Globus pallidus (tissue), 1 donor: ENCODE measurements around the gene SOX4.
A peak's percentile ranks its signal among the peaks of the same experiment; 100 is the strongest.
"Not testable (repeated sequence)": the region's sequence is repeated elsewhere in the genome, so short reads cannot be mapped to it uniquely, and the experiment has no call there.

ENCODE experiments used
- DNase-seq: peaks from one replicate; pipeline ENCODE4 v3.0.0-alpha.2; 2015; ENCODE audit warnings: low spot score

Gene SOX4

GRCh38 chr6:21593412-21593926, at the start of gene SOX4:
SOX4 (plus strand) TSS chr6:21593751; CDS start chr6:21594535, 784 bp downstream.
- peak; percentile 89 for DNase-seq

DNA sequence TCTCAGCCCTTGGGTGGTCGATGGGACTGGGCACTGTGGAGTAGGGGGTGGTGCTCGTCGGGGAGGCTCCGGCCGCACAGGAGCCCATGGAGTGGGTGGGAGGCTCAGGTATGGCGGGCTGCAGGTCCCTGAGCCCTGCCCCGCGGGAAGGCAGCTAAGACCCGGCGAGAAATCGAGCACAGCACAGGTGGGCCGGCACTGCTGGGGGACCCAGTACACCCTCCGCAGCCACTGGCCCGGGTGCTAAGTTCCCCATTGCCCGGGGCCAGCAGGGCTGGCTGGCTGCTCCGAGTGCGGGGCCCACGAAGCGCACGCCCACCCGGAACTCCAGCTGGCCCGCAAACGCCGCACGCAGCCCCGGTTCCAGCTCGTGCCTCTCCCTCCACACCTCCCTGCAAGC, 41.3 kb upstream of the SOX4 start:
- DNase-seq: not testable (repeated sequence)

DNA sequence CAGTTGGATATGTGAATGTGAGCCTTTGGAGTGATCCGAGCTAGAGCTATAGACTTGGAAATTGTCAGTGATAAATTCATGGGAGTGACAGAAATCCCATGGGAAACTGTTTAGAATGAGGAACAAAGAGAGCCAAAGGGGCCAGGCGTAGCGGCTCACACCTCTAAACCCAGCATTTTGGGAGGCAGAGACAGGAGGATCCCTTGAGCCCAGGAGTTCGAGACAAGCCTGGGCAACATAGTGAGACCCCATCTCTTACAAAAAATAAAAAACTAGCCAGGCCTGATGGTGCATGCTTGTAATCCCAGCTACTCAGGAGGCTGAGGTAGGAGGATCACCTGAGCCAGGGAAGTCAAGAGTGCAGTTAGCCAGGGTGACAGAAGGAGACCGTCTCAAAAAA, 39.3 kb upstream of the SOX4 start:
- DNase-seq: no peak

GRCh38 chr6:21555197-21555596, 38.4 kb upstream of the SOX4 start:
- DNase-seq: no peak

- DNase-seq: no peak
Observed at GRCh38 chr6:21556511-21556910, 37.0 kb upstream of the SOX4 start.

GRCh38 chr6:21556968-21557721, 36.4 kb upstream of the SOX4 start:
- no peak for DNase-seq

GRCh38 chr6:21559238-21559637, 34.3 kb upstream of the SOX4 start:
- no peak for DNase-seq

DNA sequence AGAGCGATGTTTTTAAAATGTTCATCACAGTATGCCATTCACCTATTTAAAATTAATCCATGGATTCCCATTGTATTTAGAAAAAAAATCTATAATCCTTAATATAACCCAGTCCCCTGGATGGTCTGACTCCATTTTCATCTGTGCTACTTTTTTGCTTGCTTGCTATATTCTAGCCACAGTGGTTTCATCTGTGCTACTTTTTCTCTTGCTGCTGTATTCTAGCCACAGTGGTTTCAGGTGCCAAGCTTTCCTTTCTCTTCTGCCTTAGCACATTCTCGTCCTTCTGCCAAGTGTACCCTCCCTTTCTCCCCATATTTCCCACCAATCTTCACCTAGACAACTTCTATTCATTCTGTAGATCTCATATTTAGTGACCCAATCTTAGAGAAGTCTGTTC, 33.3 kb upstream of the SOX4 start:
- no peak for DNase-seq

DNA sequence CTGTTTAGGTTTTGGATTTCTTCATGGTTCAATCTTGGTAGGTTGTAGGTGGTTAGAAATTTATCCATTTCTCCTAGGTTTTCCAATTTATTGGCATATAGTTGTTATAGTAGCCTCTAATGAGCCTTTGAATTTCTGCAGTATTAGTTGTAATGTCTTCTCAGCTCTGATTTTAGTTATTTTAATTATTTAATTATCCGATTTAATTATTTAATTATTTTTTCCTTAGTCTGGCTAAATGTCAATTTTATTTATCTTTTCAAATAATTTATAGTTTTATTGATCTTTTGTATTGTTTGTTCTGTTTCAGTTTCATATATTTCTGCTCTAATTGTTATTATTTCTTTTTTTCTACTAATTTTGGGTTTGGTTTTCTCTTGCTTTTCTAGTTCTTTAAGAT, 28.1 kb upstream of the SOX4 start:
- DNase-seq: no peak

- no peak for DNase-seq
Observed at GRCh38 chr6:21578523-21578922, 15.0 kb upstream of the SOX4 start.

- DNase-seq: no peak
Observed at GRCh38 chr6:21582651-21583050, 10.9 kb upstream of the SOX4 start.

- no peak for DNase-seq
Observed at GRCh38 chr6:21586300-21586699, 7.3 kb upstream of the SOX4 start.

DNA sequence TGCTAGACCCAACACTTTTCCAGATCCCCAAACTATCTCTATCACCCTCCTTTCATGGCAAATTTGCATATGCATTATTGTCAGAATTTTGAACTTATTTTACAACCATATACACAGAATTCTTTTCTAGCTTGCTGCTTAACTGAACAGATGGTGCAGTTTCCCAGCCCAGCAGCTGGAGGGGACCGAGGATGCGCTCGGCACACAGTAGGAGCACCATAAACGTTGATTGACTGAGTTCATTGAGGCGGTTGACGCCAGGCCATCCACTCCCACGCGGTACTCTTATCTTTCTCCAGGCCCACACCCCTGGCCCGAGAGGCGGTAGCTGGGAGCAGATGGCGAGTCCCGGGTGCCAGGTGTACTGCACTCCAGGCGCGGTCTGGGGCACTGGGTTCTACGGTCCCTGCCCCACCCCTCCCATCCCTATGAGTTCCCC, 6.8 kb upstream of the SOX4 start:
- no peak for DNase-seq

GRCh38 chr6:21587179-21587960, 6.2 kb upstream of the SOX4 start:
- no peak for DNase-seq

DNA sequence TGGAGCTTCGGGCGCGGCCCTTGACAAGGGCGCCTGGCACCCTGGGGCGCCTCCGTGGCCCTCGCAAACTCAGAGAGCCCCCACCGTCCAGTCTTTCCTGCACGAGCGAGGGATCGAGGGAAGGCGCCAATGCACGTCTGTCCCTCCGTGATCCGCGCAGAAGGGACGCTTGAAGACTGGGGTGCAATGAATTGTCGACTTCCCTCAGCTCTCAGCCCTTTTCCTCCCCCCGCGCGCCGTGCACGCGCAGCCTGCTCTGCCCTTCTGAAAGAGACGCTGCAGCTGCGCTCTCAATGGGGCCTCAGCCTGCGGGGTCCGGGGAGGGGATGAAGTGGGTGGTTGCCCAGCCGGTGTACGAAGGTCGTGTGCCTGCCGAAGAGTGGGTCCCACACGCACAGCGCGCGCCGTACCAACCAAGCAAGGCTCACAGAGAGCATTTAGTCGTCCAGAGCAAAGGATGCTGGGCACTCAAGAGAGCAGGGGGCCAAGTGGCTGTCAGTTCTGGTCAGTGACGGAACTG, 5.5 kb upstream of the SOX4 start:
- DNase-seq: peak; percentile 35

GRCh38 chr6:21588481-21589351, 4.8 kb upstream of the SOX4 start:
- no peak for DNase-seq

DNA sequence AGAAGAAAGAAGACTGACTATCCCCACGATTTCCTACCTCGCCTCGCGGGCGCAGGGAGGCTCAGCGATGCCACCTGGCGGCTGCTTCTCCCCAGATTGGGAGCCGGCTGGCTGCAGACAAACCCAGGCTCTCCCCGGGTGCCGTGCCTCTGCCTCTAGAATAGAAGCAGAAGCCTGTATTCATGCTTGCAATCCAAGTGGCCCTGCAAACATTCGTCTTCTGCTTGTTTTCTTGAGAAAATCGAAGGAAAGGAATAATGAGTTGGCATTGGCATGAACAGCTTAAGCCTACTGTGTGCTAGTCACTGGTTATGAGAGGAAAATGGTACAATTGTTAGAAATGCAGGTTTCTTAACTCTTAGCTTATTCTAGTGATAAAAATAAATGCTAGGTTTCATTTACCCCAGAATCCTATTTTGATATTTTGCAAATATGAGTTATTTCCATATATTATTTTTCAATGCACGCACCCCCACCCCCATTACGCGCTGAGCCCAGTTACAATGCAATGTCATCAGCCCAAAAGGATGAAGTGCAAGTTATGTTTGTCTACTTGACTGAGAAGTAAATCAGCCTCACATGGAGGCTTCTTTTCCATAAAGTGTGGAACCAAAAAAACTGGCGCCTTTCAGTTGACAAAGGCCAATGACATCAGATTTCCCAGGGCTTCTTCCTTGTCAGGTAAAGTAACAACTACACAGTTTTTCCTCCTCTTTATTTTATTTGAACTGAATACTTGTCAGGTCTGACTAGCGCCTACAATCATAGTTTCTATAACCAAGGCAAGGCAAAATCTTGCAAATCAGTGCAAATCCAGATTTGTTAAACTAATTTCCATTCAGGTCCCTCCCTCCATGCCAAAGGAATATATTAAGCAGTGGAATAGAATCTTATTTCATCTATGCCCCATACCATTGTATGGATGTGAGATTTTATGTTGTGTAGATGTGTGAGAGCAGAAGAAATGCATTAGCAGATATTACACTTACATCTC, 3.9 kb upstream of the SOX4 start:
- peak; percentile 69 for DNase-seq

DNA sequence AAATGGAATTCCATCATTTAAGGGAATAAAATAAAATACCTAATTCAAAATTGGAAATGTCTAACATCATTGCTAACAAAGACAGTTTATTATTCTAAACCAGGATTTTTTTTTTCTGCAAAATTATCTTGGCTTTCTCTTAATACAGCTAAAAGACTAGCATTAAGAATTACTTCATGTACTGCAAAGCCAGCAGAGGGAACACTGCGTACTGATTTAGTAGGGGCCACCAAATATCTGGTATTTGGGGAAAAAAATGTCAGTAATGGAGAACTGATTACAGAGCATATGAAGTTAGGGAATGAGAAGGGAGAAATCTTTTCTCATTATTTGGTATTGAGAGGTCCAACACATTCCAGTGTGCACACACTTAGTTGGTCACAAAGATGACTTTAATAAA, 3.2 kb upstream of the SOX4 start:
- no peak for DNase-seq

DNA sequence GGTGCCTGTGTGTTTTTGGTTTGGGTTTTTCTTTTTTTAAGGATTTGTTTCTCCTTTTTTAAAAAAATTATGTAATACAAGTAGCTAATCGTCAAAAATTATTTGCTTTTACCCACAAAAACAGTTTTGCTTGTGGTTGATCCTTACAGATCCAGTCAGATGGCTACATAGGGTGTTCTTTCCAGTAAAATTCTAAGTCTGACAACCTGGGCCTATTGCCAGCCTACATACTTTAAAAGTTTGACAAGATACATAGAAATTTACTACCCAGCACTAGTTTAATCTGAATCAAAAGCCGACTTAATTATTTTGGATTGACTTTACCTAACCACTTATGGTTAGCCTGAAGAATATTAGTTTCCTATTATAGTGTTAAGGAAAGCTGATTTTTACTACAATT, 2.1 kb upstream of the SOX4 start:
- DNase-seq: no peak

- DNase-seq: no peak
Observed at GRCh38 chr6:21592953-21593352, 598 bp upstream of the SOX4 start.

GRCh38 chr6:21593927-21594415, 420 bp downstream of the SOX4 start:
- DNase-seq: peak; percentile 48
